ENCODE results near the gene PACSIN2.
"Not testable (repeated sequence)": the region's sequence is repeated elsewhere in the genome, so short reads cannot be mapped to it uniquely, and the experiment has no call there.

Gene PACSIN2

DNA sequence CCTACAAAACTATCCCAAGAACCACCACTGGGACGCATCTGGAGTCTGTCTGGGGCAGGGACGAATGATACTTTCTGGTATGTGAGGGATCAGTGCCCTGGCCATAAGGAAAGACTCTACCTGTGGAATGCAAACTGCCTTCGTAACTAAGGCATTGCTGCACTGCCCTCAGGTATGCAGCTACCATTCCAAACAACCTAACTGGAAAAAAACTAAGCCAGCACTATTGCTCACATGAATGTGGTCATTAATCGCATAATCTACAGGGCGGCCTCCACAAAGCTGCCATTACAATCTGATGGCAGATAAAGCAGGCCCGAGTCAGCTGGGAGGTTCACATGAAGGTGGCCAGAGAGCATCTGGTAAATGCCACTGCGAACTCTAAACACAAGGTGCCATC, 3.9 kb downstream of the PACSIN2 start:
- no peak for DNase-seq (ENCODE audit: low spot score)

DNA sequence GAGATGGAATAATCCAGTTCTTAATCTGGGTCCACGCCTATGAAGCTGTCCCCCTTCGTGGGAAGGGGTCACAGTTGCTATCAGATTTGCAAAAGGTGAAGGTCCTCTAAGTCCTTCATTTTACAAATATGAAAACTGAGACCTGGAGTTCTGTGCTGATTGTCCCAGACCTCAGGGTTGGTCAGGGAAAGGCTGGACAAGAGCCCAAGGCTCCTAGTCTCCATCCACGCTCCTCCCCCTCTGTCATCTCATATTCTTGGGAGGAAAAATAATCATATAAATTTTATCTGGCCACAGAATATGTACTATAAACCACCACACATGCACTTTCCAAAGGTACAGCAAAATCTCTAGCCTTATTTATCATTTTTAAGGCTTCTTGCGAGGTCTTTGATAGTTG, 5.5 kb downstream of the PACSIN2 start:
- DNase-seq (ENCODE audit: low spot score), result no peak

DNA sequence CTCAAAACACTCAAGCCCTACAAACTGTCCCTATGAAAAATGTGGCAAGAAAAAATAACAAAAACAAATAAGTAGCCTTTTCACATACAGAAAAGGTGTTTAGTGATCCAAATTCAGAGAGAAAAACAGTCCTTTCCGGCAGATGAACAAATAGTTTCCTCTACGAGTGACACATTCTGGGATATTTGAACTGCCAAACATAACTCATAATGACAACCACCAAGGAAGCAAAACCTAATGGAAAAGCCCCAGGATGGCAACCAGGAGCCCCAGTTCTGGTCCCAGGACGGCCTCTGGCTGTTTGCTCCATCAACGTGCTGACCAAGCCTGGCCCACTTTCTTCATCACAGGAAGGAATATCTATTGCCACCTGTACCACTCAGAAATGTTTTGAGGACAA, 6.0 kb downstream of the PACSIN2 start:
- DNase-seq (ENCODE audit: low spot score), result no peak

DNA sequence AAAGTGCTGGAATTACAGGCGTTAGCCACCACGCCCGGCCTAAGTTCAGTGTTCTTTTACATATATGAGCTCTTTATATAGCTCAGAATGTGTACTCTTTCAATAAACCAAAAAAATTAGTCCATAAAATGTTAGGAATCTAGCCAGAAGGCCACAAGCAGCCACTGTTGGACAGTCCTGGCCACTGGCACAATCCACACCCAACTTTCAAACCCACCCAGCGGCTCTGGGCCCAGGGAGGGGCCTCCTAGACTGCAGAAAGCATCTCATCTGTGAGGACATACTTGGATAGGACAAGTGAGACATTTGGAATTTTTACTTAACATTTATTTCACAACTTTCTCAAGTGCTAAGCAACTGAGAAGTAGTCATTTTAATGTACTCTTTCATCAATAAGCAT, 6.4 kb downstream of the PACSIN2 start:
- no peak for DNase-seq (ENCODE audit: low spot score)

DNA sequence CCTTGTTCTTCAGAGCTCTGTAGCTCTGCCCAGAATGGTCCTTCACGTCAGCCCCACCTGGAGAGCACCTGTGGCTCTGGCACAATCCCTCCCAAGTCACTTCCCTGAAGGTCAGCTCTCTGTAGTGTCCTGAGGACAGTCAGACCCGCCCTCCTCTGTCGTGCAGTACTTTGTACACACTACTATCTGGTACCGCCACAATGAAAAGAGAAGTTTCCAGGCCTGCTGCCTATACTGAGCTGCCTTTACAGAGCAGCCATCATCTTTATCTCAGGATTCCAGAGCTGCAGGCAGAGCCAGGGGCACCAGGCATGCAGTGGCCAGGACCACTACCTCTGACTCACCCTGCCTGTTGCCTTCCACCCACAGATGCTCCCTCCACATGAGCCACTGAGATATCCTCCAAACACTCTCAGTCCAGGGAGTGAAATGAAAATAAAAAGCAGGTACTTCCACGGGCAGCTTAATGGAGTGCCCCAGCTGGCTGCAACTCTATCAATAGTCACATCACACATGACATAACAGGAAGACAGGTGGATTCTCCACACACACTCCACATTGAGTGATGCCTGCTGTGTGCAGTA, 7.3 kb downstream of the PACSIN2 start:
- DNase-seq (ENCODE audit: low spot score), result no peak

DNA sequence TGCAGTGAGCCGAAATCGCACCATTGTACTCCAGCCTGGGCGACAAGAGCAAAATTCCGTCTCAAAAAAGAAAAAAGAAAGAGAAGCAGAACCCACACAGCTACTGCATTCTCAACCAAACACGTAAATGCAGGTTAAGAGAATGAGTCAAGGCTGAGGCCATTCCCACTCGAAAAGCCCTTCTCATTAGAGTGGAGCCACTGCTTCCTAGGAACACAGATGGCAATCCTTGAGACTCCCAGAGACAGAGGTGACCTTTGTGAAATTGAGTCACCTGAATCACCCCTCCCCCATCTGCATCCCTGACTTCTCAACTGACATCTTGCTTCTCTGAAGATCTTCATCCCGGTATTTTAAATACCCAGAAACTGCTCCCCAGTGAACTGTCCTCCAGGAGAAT, 8.2 kb downstream of the PACSIN2 start:
- DNase-seq (ENCODE audit: low spot score), result no peak

DNA sequence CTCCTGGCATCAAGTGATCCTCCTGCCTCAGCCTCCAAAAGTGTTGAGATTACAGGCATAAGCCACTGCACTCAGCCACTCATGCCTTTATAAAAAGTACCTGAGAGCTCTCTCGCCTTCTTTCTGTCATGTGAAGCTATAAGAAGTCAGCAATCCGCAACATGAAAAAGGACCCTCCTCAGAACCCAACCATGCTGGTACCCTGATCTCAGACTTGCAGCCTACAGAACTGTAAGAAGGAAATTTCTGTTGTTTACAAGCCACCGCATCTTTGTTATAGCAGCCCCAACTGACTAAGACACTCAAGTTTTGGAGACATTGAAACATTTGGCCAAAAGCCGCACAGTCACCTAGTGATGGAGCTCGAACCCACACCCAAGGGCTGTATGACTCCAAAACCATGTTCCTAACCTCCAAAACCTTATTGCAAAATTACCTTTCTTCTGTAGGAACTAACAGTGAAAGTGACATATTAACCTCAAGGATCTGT, 8.9 kb downstream of the PACSIN2 start:
- no peak for DNase-seq (ENCODE audit: low spot score)

DNA sequence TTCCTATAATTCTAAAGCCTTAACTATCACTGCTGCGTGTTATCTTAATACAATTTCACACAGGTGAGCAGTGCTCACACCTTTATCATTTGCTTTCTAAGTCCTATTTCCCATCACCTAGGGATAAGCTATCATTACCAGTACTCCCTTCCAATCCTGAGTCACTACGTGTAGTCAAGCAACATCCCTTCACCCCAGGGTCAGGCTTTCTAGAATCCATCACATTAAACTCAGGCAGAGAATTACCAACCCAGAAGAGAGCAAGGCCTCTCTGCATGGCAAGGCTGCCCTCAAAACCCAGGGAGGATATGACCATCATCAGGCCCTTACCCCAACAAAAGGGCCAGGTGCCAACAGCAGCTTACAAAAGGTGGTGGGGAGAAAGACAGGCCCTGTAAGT, 9.8 kb downstream of the PACSIN2 start:
- no peak for DNase-seq (ENCODE audit: low spot score)

DNA sequence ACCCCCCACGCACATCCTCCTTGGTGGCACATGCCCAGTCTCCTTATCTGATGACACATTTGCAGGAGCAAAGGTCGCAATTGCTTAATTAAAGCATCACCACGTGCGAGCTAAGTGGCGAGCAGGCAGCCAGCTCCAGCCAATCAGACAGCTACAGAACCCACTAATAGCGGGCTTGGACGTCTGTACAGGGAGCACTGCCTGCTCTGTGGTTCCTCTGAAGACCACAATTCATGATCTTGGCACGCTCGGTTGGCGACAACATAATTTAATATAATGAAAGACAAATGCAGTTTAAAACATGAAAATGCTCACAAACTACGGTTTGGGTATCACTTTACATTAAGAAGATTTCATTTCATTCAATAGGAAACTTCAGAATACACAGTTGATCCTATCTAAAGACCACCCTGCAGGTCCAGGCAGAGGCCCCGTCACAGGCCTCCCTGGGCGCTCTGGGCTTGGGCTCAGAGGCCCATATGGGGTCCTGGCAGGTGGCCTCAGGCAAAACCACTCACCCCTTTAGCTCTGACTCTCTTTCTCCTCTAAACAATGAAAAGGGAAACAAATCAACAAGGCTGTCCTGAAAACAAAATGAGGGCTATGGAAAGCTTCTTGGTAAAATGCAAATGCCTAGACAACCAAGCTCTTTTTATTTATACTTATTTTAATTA, 10.4 kb downstream of the PACSIN2 start:
- DNase-seq (ENCODE audit: low spot score), result no peak

DNA sequence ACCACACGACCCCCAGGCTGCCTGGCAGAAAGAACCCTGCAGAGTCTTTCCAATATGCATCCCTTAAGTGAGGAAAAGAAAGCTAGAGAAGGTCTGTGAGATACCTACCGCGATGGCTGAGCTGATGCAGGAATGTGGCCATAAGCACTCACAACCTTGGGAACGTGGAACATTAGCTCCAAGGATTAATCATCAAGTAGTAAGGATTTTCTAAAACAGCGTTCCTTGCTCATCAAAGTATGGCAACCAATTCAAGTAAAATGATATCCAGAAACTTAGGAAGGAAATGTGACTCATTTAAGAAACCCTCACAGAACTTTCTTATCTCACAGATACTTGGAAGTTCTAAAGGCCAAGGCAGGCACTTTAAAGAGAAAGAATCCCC, 12.8 kb downstream of the PACSIN2 start:
- DNase-seq (ENCODE audit: low spot score), result no peak

DNA sequence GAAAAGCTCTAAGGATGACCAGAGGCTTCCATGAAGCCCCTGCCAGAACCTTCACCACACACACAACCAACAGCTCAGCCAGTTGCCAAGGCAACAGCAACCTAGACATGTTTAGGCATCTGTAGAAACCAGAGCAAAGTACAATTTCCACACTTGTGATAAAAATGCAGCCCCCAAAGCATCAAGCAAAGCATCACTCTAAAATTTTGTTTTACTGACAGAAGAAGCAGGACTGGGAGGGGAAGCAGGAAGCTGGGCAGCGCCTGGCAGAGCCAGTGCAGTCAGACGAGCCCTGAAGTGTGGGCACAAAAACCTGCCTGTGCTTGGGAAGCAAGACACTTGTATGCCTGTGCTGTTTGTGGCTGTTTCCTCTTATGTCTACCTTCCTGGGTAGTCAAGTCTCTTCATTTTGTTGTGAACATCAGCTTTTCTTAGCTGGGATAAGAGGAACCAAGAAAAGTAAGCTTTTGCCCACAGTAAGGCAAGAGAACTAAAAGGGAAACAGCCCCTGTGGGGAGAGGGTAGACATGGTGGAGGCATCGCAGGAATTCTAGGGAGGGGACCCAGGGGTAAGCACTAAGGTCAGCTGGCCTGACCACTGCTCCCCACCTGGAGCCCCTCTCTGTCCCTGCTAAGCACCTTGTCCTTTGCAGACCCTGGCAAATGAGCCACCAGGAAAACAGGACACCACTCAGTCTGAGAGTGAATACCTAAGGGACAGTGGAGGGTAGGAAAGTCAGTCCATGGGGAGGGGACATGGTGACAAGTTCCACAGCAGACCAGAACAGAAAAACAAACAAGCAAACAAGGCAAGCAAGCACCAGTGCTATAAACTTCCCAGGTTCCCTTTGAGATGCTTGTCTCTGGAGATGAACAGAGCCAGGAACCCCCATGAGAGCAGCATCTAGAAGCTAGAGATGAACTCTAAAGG, 13.4 kb downstream of the PACSIN2 start:
- no peak for DNase-seq (ENCODE audit: low spot score)

DNA sequence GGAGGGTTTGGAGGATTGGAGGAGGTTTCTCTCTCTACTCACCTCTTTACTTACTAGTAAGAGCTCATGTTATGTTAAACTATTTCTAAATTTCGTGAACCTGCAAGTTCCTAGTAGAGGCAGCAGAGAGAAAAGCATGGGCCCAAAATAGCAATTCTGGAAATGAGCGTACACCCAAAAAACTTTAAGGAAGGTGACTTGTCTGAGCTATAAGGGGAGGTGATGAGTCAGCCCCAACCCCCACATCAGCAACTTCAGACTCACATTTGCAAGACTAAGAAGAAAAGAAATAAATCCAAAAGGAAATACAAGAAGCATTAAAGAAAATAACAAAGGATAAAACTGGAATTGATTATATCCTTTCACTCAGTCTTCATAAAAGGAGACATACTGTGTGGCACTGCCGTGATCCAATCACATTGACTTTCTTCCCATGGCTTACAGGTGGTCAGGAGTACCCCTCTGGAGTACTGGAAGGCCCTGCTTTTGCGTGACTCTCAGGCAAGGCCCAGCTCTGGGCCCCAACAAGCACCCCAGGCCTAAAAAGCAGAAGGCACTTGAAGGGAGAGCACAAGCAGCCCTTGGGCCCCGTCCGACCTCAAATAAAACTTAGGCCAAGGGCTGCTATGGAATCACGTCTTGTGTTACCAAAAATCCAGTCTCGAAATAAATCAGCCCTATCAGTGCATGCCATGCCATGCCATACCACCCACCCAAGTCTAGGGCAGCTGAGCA, 14.3 kb downstream of the PACSIN2 start:
- DNase-seq (ENCODE audit: low spot score), result no peak

DNA sequence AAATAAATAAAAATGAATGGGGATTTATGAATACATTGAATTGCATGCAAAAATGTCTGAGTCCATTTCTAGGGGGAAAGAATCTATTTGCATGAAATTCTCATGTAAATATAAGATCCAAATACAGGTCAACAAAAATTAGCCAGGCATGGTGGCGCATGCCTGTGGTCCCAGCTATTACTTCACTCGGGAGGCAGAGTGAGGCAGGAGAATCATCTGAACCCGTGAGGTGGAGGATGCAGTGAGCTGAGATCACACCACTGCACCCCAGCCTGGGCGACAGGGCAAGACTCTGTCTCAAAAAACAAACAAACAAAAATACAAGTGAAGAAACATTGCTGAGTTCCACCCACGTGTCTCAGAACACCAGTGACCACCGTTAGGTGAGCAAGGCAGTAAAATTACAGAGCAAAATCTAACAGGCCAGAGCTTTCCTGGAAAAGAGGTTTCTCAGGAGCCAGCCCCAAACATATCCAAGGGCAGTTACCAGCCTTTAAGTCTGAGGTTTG, 17.3 kb downstream of the PACSIN2 start:
- DNase-seq (ENCODE audit: low spot score), result no peak

DNA sequence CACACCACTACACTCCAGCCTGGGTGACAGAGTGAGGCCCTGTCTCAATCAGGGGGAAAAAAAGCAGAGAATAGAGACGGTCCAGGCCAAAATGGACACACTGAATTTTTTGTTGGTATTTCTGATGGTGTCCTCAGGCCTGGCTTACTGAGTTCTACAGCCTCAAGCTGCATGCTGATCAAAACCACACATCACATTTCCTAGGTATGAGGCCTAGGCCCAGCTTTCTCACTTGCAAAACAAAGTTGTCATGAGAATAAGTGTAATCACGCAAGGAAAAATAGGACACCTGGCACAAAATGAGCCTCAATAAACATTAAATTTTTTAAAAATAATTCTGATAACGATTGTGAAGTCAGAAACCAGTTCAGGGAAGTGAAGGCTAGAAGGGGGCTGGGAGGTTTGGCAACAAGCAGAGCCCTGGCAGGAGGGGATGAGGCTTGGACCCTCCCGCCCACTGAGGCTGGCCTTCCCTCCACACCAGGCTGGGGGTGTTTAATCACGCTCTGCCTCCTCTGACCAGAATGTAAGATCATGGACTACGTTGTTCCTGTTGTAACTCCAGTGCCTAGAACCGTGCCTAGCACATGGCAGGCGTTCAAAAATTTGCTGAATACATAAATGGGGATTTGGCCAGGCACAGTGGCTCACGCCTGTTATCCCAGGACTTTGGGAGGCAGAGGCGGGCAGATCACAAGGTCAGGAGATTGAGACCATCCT, 18.1 kb downstream of the PACSIN2 start:
- no peak for DNase-seq (ENCODE audit: low spot score)

DNA sequence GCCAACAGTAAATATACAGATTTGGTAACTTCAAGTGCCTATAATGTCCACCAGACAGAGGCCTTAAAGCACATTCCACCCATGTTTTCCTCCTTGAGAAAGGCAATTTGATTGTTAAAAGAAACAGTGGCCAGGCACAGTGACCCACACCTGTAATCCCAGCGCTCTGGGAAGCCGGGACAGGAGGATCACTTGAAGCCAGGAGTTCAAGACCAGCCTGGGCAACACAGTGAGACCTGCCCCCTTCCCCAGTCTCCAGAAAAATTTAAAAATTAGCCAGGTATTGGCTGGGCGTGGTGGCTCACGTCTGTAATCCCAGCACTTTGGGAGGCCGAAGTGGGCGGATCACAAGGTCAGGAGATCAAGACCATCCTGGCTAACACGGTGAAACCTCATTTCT, 19.3 kb downstream of the PACSIN2 start:
- not testable (repeated sequence) for DNase-seq (ENCODE audit: low spot score)

DNA sequence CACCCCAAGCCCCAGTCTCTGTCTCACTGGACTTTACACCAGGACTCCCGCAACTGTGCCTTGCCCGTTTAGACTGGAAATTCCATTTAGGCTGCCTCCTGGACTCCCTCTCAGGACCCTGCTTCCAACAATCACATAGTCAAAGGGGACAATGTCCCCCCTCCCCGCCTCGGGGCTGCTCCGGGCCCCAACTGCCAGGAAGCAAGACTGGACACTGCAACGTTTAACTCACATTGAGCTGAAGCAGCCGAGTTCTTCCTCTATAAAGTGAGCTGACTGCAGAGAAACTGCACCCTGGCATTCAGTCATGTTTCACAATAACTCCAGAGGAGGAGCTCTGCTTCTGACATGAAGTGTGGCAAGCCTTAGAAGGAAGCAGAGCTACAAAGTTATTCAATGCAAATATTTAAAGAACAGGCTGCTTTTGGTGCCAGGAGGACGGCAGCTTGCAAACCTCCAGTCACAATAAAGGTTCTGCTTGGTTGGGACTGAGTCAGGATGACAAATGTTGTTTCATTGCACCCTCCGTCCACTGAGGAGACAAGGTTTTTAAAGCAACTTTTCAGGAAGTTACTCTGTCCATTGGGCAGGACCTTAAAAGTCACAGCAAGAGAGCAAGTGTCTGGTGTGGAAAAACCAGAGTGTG, 19.9 kb downstream of the PACSIN2 start:
- peak; percentile 67 for DNase-seq (ENCODE audit: low spot score)

DNA sequence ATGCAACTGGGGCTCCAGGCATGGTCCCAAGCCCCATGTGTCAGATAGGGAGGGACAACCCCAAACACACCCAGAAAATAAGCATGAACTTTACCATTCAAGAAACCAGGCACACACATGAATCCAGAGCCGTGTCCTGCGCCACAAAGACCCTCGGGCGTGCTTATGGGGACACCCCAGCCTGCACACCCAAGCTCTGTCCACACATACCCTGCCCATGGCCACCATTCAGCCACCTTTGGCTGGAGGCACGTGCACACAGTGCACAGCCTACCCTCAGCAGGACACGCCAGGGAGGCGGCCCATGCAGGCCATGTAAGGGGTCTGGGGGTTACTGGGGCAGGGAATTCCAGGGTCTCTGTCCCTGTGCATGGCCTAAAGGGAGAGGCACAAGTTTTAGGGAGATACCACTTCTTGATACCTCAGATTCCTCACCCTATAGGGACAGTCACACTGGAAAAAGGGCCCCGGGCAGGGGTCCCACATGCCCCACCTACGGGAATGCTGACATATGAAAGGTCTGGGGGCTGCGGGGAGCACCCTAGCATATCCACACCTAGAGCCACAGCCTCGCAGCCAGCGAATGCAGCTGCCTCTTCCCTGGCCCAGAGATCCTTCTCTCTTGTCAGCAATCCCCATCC, 20.6 kb downstream of the PACSIN2 start:
- DNase-seq (ENCODE audit: low spot score), result no peak

DNA sequence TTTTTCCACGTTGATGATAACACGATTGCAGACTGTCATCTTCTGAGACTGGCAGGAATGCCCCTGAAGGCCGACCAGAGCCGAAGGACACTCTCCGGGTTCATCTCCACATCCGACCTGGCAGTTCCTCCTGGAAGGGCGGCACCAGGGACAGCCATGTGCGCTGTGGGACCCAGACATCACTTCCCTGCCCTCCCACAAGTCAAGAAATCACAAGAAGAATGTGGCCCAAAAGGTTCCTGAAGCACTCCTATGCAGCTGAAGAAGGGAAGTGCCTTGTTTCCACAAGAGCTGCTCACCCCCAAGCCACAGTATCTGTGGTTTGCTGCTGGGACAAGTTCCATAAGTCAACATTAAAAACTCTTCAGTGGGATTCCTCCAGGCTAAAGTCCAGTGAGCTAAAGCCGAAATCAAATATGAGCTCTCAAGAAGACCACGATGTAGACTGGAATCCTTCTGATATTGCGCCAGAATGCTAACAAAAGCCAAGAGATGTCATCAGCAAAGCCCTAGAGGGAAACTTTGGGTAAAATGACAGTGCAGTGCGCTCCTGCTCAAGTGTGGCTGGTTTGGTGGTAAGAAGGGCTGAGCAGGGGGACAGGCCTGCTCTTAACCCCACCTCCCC, 21.2 kb downstream of the PACSIN2 start:
- peak; percentile 62 for DNase-seq (ENCODE audit: low spot score)

DNA sequence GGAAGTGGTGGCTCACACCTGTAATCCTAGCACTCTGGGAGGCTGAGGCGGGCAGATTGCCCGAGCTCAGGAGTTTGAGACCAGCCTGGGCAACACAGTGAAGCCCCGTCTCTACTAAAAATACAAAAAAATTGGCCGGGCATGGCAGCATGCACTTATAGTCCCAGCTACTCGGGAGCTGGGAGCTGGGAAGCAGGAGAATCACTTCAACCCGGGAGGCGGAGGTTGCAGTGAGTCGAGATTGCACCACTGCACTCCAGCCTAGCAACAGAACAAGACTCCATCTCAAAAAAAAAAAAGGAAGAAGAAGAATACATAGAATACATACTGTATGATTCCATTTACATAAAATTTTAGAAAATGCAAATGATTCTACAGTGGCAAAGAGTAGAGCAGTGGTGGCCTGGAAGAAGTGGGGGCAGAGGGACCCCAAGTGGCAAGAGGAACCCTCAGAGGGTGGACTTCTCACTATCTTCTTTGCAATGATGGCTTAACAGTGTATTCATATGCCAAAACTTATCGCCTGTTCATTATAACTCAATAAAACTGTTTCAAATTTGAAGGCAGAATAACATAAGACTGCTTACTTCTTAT, 22.0 kb downstream of the PACSIN2 start:
- no peak for DNase-seq (ENCODE audit: low spot score)

DNA sequence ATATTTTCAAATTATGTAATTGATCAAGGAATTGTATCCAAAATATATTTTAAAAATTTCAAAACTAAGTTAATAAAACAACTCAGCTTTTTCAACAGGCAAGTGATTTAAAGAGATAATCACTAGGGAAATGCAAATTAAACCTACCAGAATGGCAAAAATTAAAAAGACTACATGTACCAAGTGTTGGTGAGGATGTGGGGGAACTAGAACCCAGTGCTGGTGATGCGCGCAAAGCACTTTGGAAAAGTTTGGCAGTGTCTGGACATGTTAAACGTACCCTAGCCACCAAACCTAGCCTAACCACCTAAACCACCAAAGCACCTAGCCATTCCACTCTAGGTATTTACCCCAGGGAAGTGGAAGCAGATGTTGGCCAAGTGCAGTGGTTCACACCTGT, 22.9 kb downstream of the PACSIN2 start:
- no peak for DNase-seq (ENCODE audit: low spot score)
